Renal cortex interstitium (tissue), 11 donors: ENCODE results near the gene DPH2. TPM values are rescaled to one million over a fixed set of nuclear protein-coding genes. Genes with fewer than 3 reads are reported as not detected.
A peak's percentile ranks its signal among the peaks of the same experiment; 100 is the strongest.

Source experiments
- DNase-seq, 11 donors: peaks; one replicate each; pipeline ENCODE4 v3.0.0-alpha.2; 2013; ENCODE audit warnings: low read depth in 9 of 11, low spot score in 4 of 11; ENCODE audit errors: extremely low read depth in 1 of 11
- polyA plus RNA-seq, 3 donors: library from polyadenylated mRNA; unstranded; fragments of 120-200 nt; gene quantifications; one replicate each; pipeline ENCODE4 v1.2.1, GENCODE V29; 2013; ENCODE audit not compliant: insufficient read length in 3 of 3

DPH2 gene
- polyA plus RNA-seq, 3 donors = 21.4 to 23.7 (median 22.4) TPM

DNA sequence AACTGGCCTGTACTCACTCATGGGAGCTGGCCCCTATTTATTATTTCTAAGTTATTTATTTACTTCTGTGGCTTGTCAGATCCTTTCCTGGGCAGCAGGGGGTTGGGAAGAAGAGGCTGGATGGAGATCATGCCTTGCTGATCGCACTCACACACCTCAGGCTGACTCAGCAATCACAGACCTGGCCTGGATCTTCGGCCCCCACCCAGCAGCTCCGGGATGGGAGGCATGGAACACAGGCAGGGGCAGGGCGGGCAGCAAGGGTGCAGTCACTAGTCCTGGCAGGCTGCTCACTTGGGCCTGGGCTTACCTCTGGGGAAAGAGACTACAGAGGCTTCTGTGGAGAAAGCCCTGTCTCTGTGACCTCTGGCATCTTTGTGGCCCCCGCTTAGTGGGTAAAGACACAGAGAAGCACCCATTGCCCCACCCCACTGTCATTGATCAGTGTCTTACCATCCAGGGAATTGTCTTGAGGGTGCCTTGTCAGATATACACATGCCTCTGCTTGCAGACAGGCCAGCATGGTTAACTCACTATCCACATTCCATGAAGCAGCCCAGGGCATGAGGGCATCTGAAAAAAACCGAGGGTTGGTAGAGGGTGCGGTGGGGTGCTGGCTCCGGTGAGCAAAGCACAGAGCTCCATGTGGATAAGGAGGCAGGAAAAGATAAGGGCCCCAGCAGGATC is 32.5 kb upstream of the DPH2 start:
- DNase-seq = no peak

DNA sequence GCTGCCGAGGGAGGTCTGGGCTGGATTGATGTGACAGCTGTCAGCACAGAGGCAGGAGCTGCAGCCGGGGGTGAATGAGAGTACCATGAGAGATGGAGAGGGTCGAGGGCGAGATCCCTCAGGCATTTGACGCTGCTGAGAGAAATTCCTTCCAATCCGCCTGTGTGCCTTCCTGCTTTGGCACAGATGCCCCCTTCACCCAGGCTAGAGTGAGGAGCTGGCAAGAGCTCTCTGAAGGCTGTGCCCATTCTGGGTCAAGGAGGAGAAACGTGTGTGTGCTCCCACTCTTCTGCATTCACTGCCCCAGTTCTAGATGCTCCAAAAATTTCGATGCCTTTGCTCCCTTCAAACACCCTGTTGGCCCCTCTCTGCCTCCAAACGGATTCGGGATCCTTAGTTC is 31.4 kb upstream of the DPH2 start:
- DNase-seq = no peak

DNA sequence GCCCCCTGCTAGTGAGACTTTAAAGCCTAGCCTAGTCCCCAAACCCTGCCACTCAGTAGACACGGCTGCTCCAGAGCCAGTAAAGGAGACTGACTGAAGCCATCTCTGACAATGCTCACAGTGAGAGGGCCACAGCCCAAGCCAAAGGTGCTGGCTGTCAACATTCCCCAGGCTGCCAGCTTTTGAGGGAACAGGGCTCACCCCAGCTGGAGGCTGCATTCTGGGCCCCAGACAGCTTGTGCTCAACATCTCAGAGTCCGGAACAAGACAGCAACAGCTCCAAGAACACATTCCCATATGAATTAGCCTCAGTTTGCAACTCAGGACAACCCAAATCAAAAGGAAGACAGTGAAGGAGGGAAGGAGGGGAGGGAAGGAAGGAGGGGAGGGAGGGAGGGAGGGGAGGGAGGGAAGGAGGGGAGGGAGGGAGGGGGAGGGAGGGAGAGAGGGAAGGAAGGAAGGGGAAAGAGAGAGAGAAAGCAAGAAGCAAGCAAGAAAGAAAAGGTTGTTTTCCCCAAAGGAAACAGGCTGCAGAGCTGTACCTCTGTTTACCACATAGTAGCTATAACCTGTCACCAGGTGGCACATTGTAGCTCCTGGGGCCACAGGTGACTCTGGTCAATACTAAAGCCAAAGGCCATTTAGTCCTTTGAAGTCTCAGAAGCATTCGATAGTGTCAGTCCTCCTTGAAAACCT is 30.8 kb upstream of the DPH2 start:
- no peak for DNase-seq

DNA sequence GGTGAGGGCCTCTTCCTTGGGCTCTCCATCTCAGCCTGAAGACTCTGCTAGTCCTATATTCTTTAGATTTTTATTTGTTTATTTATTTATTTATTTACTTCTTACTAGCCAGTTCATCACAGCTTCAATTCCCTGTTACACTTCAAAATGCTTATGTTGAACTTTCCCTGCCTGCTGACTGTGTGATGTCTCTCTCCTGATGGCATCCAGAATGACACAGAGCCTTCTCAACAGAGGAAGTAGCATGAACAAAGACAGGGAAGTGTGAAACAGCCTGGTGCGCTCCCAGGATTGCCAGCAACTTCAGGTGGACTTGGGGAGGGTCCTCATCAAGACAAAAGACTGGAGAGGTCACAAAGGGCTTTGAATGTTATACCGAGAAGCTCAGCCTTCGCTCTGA is 27.4 kb upstream of the DPH2 start:
- DNase-seq = no peak

DNA sequence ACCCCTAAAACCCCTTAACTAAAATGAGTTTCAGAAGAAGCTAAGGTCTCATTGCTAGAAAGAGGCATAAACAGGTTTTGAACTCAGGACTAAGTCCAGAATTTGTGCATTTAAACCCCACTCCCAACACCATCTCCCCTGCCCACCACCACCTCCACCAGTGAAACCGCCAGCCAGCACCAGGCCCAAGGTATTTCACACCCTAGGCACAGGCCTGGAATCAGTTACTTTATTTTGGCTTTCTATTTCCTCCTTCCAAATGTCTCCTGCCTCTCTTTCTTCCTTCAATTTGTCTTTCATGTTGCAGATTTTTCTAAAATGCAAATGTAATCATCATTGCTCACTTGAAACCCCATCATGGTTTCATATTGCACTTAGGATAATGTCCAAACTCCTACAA is 24.9 kb upstream of the DPH2 start:
- no peak for DNase-seq

DNA sequence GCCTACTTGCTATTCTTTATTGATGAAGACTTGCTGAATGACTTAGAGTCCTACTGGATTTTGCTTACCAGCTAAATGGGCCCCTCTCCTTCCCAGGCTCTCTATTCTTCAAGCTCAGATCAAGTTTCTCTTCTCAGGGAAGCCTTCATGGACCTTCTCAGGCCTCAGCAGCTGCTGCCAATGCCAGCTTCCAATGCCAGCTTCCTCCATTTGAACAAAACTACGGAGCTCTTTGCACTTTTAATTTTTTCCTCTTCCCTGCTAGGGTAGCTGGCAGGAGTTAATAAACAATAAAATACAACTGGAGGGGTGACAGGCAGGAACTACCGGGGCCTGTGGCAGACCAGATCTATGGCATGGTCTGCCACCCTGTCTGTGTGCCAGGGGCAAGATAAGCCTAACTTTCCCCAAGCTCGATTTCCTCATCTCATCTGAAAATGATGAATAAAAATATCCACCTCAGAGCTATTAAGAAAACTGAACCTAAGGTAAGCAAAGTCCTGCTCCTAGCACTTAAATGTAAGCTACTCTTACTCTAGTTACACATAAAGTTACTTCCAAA is 24.1 kb upstream of the DPH2 start:
- no peak for DNase-seq

DNA sequence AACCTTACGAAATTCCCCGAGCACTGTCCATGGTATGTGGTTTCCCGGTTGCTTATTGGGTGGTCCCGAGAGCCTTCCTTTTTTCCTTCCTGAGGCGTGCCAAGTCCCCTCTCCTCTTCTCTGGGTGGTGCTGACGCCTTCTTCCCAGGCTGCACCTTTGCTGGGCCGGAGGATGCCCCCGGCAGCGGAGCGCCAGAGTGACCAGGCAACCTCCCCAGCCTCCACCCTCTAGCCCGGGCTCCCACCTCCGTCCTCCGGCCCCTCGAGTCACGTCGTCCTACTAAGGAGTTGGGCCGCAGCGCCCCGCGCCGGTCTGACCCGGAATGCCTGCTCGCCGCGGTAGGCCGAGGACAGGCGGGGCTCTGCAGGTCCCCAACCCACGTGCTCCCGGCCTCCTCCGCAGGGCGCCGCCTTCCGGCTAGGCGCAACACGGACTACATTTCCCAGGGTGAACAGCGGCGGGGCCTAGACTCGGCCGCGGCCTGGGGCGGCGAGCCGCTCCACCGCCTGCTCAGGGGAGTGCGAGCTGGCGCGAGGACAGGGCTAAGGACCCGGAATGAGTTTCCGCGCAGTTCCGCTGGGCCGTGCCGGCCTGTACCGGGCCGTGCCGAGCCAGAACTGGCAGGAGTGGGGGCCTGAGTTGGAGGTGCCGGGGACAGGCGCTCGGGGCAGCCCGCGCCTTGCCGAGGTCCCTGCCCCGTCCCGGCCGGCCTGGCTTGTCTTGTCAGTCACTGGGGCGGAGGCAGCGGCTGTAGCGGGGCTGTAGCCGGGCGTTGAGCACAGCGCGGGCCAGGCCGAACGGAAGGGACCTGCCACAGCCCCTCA is 23.4 kb upstream of the DPH2 start, which contains the start of gene IPO13:
Gene IPO13 (plus strand): TSS at position 715 of the 825 bp plus-strand sequence. CDS start 651 bp downstream, outside the sequence.
- DNase-seq = peak; percentile 87 to 94 (median 93)

DNA sequence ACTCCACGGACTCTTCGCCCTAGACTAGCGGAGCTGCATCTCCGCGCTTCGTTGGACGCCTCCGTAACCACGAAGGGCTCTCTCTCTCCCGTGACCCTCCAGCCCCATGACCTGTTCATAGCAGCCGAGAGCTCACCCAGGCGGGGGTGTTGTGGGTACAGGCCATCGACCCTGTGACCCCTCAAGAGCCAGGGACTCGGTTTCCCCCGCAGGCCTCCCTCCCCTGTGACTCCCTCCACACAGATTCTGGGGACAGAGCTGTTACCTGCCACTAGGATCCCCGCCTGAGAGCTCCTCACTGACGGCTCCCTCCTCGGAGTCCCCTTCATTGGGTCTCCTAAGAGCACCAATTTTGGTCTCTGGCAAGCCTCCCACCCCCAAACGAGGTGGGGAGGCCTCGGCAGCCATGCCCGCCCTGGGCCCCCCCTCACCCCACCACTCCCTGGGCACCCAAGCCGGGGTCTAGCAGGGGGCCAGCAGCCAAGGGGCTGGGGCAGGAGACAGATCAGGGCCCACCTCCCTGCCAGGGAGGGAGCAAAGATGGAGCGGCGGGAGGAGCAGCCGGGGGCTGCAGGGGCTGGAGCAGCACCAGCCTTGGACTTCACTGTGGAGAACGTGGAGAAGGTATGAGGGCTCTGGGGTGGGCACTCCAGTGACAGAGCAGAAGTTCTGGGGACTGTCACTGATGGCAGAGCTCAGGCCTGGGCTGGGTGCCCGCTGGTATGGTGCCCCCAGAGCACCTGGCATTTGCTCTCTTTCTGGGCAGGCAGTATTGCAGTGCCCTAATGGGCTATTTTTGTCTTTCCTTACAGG is 22.5 kb upstream of the DPH2 start:
- no peak for DNase-seq

DNA sequence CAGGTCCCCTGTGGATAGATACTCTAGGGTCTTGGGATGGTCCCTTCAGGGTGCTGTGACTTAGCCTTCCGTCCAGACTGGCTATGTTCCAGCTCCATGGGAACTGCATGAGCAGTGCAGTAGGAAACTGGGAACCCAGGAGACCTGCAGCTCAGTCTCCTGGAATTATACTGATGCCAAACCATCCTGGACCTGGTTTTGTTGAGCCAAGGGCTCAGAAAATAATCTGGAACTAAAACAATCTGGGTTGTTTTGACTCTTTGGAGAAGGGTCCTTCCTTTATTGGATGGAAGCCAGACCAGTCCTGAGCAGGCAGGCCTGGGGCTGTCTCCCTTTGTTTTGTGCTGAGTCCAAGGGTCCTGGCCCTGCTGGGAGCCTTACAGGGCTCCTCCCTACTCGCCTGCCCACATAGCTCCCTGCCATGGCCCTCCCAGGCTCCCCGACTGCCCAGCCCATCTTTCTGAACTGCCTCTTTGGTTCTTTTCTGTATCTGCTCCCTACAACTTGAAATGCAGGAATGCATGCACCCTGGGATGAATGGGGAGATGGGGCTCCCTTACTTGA is 21.9 kb upstream of the DPH2 start:
- no peak for DNase-seq

DNA sequence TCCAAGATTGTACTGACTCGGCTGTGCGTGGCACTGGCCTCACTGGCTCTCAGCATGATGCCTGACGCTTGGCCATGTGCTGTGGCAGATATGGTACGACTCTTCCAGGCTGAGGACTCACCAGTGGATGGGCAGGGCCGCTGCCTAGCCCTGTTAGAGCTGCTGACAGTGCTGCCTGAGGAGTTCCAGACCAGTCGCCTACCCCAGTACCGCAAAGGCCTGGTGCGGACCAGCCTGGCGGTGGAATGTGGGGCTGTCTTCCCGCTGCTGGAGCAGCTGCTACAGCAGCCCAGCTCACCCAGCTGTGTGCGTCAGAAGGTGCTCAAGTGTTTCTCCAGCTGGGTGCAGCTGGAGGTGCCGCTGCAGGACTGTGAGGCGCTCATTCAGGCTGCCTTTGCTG is 20.1 kb upstream of the DPH2 start:
- no peak for DNase-seq

DNA sequence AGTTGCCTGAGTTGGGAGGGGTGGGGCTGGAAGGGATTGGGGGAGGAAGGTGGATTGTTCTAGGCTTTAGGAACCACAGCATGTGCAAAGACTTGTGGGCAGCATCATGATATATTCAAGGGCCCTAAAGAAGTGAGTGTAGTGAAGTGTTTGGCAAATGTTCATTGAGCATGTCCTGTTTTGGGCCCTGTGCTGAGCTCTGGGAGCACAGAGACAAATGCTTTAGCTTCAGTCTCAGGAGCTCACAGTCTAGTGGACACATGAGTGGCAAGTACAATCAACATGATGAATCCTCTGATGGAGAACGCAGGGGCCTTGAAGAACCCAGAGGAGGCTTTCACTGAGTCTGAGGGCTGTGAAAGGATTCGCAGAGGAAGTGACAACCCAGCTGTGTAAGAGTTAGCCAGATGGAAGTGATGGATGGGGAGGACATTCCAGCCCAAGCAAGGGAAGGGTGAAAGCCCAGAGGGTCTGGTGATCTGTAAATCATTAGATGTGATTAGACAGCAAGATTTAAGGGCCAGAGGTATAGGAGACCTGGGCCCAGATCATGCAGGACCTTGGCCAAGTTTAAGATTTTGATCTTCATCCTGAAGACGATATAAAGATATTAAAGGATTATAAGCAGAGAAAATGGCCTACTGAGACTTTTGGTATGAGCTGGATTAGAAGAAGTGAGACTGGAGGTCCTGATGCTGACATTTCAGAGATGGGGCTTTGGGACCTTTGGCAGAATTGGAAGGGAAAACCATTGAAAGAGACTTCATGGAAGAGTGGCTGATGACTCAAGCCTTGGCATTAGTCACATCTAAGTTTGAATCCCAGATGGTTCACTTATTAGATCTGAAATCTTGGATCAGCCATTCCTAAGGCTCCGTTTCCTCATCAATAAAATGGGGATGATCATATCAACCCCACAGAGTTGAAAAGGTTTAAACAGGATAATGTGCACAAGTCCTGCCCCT is 18.5 kb upstream of the DPH2 start:
- no peak for DNase-seq

DNA sequence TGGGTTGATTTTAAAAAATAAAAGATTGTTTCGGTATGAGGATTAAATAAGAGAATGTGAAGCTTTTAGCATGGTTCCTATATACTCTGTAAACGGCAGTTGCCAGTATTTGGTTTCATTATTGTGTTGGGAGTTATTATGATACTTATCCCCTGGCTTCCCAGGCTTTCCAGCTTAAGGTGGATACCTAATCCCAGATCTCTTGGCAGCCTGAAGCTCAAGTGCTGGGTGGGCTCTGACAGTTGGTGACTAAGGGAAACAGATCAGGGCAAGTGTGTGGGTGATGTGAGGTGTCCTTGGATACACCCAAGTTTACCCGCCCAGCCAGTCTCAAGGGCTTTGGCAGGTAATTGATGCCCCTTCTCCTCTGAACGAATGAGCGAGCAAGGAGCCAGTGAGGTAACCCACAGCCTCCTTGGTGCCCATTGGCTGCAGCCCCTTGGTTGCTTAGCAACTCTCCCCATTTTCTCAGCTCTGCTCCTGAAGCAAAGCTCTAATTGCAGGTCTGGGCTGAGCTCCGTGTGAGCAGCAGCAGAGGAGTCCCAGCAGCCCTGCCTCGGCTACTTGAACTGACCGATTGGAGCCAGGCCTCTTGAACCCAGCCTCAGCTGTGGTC is 17.0 kb upstream of the DPH2 start:
- no peak for DNase-seq

DNA sequence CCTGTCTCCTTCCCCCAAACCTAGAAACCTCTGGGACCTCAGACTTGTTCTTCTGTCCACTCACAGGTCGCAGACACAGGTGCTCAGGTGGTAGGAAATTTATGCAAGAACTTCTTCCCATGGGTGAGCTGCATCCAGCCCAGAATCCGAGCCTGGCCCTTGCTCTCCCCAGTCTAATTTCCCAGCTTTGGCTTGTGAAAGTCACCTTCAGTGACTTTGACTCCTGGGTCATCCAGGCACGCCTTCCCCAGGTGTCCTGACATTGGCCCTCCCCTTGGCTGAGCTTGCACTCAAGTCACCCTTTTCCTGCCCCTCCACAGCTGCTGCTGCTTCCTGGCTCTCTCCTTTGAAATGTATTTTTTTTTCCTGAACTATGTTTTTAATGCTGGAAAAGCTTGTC is 16.4 kb upstream of the DPH2 start:
- no peak for DNase-seq

DNA sequence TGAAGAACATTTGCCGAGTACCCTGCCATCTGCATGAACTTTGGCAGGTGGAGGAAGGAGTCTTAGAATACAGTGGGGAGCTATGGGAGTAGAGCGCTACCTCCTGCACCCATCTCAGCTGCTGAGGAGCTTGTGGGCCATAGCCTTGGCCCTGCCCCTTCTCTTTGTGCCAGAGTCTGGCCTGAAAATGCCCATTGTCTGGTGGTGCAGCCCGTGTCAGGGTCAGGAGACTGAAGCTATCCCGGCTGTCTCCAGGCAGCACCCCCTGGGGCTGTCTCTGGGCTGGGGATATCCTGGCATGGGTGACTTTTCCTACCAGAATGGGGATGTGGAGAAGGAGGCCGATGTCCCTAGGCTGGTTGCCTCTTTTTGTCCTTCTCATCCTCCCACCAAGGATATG is 15.8 kb upstream of the DPH2 start:
- DNase-seq = no peak

DNA sequence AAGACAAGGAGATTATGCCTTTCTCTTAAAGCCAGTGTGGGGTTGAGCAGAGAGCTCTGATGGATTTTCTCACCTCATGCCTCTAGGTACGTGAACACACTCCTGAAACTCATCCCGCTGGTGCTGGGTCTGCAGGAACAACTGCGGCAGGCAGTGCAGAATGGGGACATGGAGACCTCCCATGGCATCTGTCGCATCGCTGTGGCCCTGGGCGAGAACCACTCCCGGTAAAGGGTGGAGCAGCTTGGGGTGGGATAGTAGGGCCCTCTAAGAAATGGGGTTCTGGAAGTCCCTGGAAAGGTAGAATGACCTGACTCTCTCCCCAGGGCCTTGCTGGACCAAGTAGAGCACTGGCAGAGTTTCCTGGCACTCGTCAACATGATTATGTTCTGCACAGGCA is 13.6 kb upstream of the DPH2 start:
- DNase-seq = no peak

DNA sequence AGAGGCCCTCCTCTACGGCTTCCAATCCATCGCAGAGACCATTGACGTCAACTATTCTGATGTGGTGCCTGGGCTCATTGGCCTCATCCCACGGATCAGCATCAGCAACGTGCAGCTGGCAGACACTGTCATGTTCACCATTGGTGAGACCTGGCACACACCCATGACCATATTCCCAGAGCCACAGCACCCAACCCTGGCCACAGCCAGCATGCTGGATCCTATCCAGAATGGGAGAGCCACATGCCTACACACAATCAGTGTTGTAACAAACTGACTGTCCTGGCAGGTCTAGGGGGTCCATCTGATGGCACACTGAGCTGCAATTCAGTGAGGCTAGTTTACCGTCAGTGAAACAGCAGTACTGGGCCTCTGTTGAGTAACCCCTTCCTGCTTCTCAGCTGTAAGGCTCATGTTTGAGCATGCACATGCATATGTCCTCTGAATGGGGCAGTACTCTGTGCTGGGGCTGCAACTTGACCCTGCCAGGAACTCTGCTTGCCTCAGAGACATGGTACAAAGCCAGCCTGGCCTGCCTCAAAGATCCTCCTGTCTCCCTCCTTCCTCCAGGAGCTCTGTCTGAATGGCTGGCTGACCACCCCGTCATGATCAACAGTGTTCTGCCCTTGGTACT is 12.3 kb upstream of the DPH2 start:
- DNase-seq = no peak
